K562 (cell line): Measurements from ENCODE around the gene RRAD. TPM values are rescaled to one million over a fixed set of nuclear protein-coding genes. Genes with fewer than 3 reads are reported as not detected.

Experiments used
- ATF7 ChIP-seq: fragments of 450-650 bp; IDR thresholded peaks from 2 replicates; pipeline ENCODE4 v1.7.1; 2014; ENCODE audit warnings: mild to moderate bottlenecking, moderate library complexity
- CCNT2 ChIP-seq: IDR thresholded peaks from 2 replicates; pipeline ENCODE4 v1.6.1; 2011; ENCODE audit warnings: borderline replicate concordance, low read depth, mild to moderate bottlenecking, moderate library complexity, mixed read lengths, low read length; ENCODE audit not compliant: insufficient read length; ENCODE audit errors: extremely low read depth
- CEBPB ChIP-seq: fragments of 450-650 bp; IDR thresholded peaks from 2 replicates; pipeline ENCODE4 v1.6.1; 2016; ENCODE audit warnings: missing genetic modification characterization, missing compliant biosample characterization
- CREB1 ChIP-seq, 2 experiments: sonication (generic) in 1 of 2; formaldehyde crosslinking in 1 of 2; IDR thresholded peaks; 2 replicates each; pipeline versions ENCODE4 v1.6.1 to v1.8.0; 2012 to 2022; ENCODE audit warnings: inconsistent platforms in 1 of 2, mild to moderate bottlenecking in 1 of 2, missing genetic modification reagents in 1 of 2, moderate library complexity in 1 of 2
- FIP1L1 ChIP-seq: fragments of 200-400 bp; formaldehyde crosslinking; IDR thresholded peaks from 2 replicates; pipeline ENCODE4 v1.6.1; 2018; ENCODE audit warnings: mild to moderate bottlenecking, low read depth, low read length; ENCODE audit not compliant: poor library complexity, severe bottlenecking
- JUND ChIP-seq, 2 experiments: IDR thresholded peaks; 2 replicates in 1 of 2; 3 replicates in 1 of 2; pipeline ENCODE4 v1.6.1; 2011; ENCODE audit warnings: borderline replicate concordance in 2 of 2, low read depth in 2 of 2, low read length in 2 of 2, improper control_type of control experiment in 1 of 2, missing biosample characterization in 1 of 2, missing genetic modification characterization in 1 of 2, missing genetic modification reagents in 1 of 2
- MAFK ChIP-seq: IDR thresholded peaks from 2 replicates; pipeline ENCODE4 v1.6.1; 2011; ENCODE audit warnings: low read length, improper control_type of control experiment
- MTA3 ChIP-seq: fragments of 450-650 bp; formaldehyde crosslinking; IDR thresholded peaks from 2 replicates; pipeline ENCODE4 v1.6.1; 2017; ENCODE audit warnings: mild to moderate bottlenecking, borderline replicate concordance
- RAD21 ChIP-seq, 2 experiments: fragments of 250-450 bp in 1 of 2; fragments of 450-650 bp in 1 of 2; sonication (Bioruptor Pico) in 1 of 2; formaldehyde crosslinking in 1 of 2; IDR thresholded peaks in 1 of 2; conservative IDR thresholded peaks in 1 of 2; 2 replicates each; pipeline versions ENCODE4 v1.4.0 to v1.8.0; 2020 to 2022; ENCODE audit warnings: mild to moderate bottlenecking in 2 of 2, moderate library complexity in 1 of 2
- RCOR1 ChIP-seq, 2 experiments: IDR thresholded peaks; 2 replicates each; pipeline ENCODE4 v1.6.1; 2012; ENCODE audit warnings: low read depth in 2 of 2, low read length in 2 of 2, borderline replicate concordance in 1 of 2, improper control_type of control experiment in 1 of 2
- SMAD4 ChIP-seq: fragments of 250-450 bp; sonication (Bioruptor Pico); conservative IDR thresholded peaks from 2 replicates; pipeline ENCODE4 v1.8.0; 2021; ENCODE audit warnings: inconsistent platforms, mild to moderate bottlenecking, moderate library complexity
- SMARCA4 ChIP-seq: fragments of 450-650 bp; IDR thresholded peaks from 2 replicates; pipeline ENCODE4 v1.6.1; 2016
- SMARCE1 ChIP-seq: fragments of 450-650 bp; IDR thresholded peaks from 2 replicates; pipeline ENCODE4 v1.7.1; 2016; ENCODE audit warnings: mild to moderate bottlenecking
- TARDBP ChIP-seq: fragments of 450-650 bp; IDR thresholded peaks from 2 replicates; pipeline ENCODE4 v1.6.1; 2016
- ZEB2 ChIP-seq: fragments of 450-650 bp; IDR thresholded peaks from 2 replicates; pipeline ENCODE4 v1.6.1; 2016
- polyA plus RNA-seq, 8 experiments: library from polyadenylated mRNA; depleted of rRNA in 4 of 8; stranded (reverse) in 5 of 8; unstranded in 3 of 8; fragments of >200 nt; fragmentation: Nextera tagmentation in 2 of 8; fragmentation: Illumina TruSeq in 1 of 8; extraction: Ambion mirVana in 2 of 8; extraction: Trizol in 1 of 8; gene quantifications; 2 replicates each; pipeline versions ENCODE4 v1.2.1 to v1.2.3, GENCODE V29; 2011 to 2014; ENCODE audit warnings: inconsistent platforms in 1 of 8, missing spikeins in 1 of 8
- total RNA-seq, 7 experiments: library from RNA; depleted of rRNA in 6 of 7; stranded (reverse); fragments of >200 nt in 6 of 7; fragmentation: Illumina TruSeq in 2 of 7; extraction: Trizol in 2 of 7; gene quantifications; 2 replicates each; pipeline versions ENCODE4 v1.2.1 to v1.2.3, GENCODE V29; 2011 to 2021; ENCODE audit warnings: low replicate concordance in 1 of 7
- TF ChIP-seq, protein P1 (sequence below): sonication (generic); formaldehyde crosslinking; IDR thresholded peaks from 2 replicates; pipeline ENCODE4 v1.8.0; 2022; ENCODE audit warnings: missing genetic modification reagents, mild to moderate bottlenecking, moderate library complexity, borderline replicate concordance
- TF ChIP-seq, protein P2 (sequence below), 2 experiments: fragments of 450-650 bp; IDR thresholded peaks; 2 replicates each; pipeline ENCODE4 v1.6.1; 2016; ENCODE audit warnings: mild to moderate bottlenecking in 2 of 2, borderline replicate concordance in 1 of 2, low read depth in 1 of 2, moderate library complexity in 1 of 2

The RRAD gene
- total and polyA plus RNA-seq, 9 of the 15 experiments (the other 6 are each of a cell fraction or from before 2014, with no cell fraction given), result 0.09 to 0.20 (median 0.13) TPM; not detected in 5

DNA sequence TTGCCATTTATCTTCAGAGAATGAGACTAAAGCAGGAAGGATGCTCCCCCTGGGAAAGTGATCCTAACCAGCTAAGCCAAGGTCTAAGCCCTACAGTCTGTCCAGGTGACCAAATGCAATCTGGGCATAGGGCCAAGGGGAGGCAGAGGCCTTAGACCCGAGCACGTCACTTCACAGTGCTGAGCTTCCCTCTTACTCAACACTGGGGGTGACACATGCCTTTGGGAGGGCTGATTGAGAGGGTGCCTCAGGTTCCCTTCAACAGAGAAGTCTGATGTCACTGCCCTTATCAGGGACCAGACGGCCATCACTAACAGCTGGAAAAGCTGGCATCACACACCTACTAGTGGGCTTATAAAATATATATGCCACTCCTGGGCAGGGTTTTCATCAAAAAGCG lies 4.9 kb upstream of the RRAD start (continued):
- TF ChIP-seq, protein P1, sequence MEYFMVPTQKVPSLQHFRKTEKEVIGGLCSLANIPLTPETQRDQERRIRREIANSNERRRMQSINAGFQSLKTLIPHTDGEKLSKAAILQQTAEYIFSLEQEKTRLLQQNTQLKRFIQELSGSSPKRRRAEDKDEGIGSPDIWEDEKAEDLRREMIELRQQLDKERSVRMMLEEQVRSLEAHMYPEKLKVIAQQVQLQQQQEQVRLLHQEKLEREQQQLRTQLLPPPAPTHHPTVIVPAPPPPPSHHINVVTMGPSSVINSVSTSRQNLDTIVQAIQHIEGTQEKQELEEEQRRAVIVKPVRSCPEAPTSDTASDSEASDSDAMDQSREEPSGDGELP (CRISPR knock-in tag), result peak; percentile 65
- TF ChIP-seq MTA3 (0 out of 2 replicates have a peak, but pooled peaks have one; percentile 34), CREB1 (IDR thresholded peaks at IDR 0.05) (0 out of 2 replicates have a peak, but pooled peaks have one; percentile 27), CREB1 (CRISPR knock-in tag; IDR thresholded peaks at IDR 0.05) (no peak), SMAD4 (CRISPR knock-in tag) (no peak), JUND (IDR thresholded peaks at IDR 0.05; ENCODE audit: borderline replicate concordance, low read depth, low read length) (no peak; the same call in 1 of the 2 replicates), JUND (tag; IDR thresholded peaks at IDR 0.05; ENCODE audit: borderline replicate concordance, low read depth, low read length) (0 out of 3 replicates have a peak, but pooled peaks have one; percentile 36), ZEB2 (0 out of 2 replicates have a peak, but pooled peaks have one; percentile 23), RCOR1 (IDR thresholded peaks at IDR 0.05; ENCODE audit: borderline replicate concordance in 1 of 2, low read depth in 2 of 2, low read length in 2 of 2) (peak in 1 of 2 experiments; percentile 57; a peak in 1 of 4 replicates), SMARCA4 (peak; percentile 22; the same call in 1 of the 2 replicates), ATF7 (peak; percentile 54), SMARCE1 (0 out of 2 replicates have a peak, but pooled peaks have one; percentile 38), MAFK (no peak), TARDBP (no peak), CEBPB (tag) (peak; percentile 77), CCNT2 (no peak), FIP1L1 (no peak), RAD21 (CRISPR knock-in tag; conservative IDR thresholded peaks at IDR 0.05 in 1 of 2, IDR thresholded peaks at IDR 0.05 in 1 of 2) (no peak)
- TF ChIP-seq, protein P2, sequence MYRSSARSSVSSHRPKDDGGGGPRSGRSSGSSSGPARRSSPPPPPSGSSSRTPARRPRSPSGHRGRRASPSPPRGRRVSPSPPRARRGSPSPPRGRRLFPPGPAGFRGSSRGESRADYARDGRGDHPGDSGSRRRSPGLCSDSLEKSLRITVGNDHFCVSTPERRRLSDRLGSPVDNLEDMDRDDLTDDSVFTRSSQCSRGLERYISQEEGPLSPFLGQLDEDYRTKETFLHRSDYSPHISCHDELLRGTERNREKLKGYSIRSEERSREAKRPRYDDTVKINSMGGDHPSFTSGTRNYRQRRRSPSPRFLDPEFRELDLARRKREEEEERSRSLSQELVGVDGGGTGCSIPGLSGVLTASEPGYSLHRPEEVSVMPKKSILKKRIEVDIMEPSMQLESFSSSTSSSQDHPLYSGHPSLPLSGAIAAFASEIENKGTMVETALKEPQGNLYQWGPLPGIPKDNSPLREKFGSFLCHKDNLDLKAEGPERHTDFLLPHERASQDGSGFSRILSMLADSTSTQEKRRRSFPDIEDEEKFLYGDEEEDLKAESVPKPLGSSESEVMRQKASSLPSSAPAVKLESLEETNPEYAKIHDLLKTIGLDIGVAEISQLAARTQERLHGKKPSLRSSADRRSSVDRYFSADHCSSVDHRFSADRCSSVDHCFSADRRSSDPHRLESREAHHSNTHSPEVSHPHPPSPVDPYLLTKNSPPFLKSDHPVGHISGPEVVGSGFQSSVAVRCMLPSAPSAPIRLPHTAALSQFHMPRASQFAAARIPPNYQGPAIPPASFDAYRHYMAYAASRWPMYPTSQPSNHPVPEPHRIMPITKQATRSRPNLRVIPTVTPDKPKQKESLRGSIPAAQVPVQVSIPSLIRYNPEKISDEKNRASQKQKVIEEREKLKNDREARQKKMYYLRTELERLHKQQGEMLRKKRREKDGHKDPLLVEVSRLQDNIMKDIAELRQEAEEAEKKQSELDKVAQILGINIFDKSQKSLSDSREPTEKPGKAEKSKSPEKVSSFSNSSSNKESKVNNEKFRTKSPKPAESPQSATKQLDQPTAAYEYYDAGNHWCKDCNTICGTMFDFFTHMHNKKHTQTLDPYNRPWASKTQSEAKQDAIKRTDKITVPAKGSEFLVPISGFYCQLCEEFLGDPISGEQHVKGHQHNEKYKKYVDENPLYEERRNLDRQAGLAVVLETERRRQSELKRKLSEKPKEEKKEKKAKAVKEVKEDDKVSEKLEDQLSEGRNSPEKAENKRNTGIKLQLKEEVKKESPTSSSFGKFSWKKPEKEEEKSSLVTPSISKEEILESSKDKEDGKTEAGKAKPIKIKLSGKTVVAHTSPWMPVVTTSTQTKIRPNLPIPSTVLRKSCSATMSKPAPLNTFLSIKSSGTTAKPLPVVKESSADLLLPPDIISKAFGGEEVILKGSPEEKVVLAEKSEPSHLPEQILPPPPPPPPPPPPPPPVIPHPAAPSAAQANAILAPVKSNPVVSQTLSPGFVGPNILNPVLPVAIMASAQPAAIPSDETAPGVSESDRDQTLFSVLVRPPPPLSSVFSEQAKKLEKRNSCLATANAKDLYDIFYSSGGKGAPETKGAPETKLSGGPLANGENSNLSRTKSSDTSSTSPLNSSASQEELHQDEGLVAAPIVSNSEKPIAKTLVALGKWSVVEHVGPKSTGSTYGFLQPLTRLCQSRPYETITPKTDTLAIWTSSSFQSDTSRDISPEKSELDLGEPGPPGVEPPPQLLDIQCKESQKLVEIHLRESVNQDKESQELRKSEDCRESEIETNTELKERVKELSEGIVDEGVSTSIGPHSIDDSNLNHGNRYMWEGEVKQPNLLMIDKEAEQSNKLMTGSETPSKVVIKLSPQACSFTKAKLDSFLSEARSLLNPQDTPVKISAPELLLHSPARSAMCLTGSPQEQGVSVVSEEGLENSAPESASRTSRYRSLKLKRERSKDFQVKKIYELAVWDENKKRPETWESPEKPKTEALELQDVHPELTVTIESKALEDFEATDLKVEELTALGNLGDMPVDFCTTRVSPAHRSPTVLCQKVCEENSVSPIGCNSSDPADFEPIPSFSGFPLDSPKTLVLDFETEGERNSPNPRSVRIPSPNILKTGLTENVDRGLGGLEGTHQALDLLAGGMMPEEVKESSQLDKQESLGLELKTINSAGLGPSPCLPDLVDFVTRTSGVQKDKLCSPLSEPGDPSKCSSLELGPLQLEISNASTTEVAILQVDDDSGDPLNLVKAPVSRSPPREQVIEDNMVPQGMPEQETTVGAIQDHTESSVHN (IDR thresholded peaks at IDR 0.05; ENCODE audit: borderline replicate concordance in 1 of 2, low read depth in 1 of 2), result 0 out of 4 replicates have a peak, but pooled peaks of 1 of the 2 experiments have one; percentile 32
